ENCODE measurements around the gene LGI2.
"Not testable (repeated sequence)": the region's sequence is repeated elsewhere in the genome, so short reads cannot be mapped to it uniquely, and the experiment has no call there.

The LGI2 gene

DNA sequence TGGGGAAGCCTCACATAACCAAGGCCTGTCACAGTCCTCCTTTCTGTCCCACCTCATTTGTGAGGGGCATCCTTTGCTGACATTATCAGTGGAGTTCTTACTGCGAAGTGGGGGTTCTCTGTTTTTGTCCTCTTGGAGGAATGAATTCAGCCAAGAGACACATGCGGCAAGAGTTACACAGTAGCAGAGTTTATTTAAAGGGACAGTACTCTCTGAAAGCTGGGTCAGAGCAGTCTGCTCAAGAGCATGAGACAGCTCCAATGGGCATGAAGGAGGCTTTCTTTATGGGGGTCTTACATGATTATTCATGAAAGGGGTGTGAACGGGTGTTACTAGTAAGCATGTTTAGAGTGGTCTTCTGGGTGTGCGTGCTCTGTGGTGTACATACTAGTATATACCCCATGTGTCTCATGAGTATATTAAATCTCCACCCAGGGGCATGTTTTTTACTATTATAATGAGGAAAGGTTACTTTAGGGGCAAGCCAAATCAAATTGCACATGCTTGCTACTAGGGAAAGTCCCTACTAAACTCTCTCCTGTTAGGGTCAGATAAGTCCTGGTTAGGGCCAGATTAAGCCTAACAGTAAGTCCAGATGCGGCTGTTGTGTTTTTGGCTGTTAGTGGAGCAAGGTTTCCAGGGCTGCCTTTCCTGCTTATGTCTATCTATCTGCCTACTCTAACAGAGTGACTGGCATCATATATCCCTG, 19.8 kb upstream of the LGI2 start:
- no peak for DNase-seq

DNA sequence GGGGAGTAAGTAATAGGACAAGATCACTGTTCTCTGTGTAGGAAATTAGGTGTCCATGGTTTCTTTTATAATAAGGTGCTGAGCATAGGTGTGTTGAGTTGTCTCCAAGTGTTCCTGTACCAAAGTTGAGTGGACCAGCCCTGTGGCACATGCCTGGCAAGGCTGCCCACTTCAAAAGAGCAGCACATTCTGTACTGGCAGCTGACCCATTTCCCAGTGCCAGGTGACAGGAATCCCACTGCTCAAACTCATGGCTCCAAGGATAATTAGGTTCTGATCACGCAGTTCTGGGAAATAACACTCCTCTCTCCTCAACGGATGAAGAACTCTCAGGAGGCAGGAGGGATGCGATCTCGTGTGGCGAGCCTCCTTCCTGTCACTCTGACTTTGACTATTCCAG, 12.8 kb upstream of the LGI2 start:
- no peak for DNase-seq

- no peak for DNase-seq
Measured at GRCh38 chr4:25033526-25033925, 2.8 kb upstream of the LGI2 start.

DNA sequence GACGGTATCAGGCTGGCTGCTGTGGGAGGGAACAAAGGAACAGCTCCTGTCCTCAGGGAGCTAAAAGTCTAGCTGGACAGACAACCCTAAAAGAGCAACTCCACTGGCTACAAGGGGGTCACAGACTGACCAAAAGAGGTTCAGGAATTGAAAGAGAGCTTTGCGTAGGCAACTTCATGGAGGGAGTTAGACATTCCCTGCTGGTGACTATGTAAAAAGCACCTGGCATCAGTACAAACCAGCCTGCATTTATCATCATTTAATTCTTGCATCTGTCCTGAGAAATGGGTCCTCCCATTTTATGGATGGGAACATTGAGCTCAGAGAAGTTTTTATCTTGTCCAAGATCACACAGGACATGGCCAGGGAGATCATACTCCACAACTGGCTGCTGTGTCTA, 1.4 kb upstream of the LGI2 start:
- DNase-seq, result no peak

DNA sequence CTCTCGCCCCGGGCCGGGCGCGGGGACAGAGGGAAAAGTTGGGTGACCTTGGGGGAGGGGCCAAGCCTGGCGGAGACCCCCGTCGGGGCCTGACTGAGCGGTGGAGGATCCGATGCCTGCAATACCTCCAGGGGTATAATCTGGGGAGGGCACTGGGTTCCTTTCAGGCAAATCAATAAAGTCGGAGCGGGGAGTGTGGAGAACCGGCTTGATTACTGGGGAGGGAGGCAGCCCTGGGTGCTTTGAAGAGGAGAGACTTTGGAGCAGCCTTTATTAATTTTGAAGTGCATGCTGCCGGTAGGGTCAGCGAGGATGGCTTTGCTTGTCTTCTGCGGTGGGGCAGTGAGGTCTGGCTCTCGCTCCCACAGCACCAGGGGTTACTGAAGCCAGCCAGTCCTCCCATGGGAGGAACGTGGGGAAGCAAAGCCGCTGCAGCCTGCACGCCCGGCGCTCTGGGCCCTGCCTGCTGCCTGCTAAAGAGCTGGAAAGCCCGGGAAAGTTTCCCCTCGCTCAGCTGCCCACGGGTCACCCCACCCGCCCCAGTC, 403 bp upstream of the LGI2 start:
- no peak for DNase-seq

- DNase-seq, result no peak
Measured at GRCh38 chr4:25029479-25030276, 1.1 kb downstream of the LGI2 start.

- DNase-seq, result no peak
Measured at GRCh38 chr4:25028851-25029250, 1.9 kb downstream of the LGI2 start.

DNA sequence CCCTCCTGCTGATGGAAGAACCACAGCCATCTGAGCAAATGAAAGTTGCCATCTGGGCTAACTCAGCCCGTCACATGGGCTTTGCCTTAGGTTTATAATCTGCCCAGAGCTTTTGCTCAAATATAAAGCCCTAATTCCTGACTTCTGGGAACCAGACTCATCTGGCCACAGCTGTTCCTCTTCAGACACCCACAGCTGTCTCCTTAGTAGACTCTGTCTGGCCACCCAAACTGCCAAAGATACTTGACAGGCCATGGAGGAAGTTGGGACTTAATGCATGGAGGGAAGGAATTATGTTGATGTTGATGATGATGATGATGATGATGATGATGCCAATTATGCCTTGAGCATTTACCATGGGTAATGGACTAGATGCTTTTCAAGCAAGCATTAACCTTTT, 8.0 kb downstream of the LGI2 start:
- DNase-seq, result no peak

- DNase-seq, result no peak
Measured at GRCh38 chr4:25021216-25021615, 9.5 kb downstream of the LGI2 start.

DNA sequence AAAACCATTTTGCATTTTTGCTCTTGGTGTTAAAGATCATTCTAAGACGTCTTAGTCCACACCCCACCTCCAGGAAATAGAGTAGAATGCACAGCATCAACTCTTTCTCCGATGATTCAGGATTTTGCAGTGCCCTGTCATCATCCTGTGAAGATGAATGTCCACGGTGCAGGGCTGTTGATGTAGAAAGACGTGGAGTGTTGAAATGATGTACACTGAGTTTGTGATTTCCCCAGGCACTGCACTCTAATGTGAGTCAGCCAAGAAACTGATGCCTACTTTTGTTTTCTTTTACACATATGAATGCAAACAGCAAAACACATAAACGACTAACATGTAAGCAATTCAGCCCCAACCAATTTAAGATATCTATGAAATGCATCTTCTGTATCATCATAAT, 10.5 kb downstream of the LGI2 start:
- no peak for DNase-seq

GRCh38 chr4:25019501-25019900, 11.2 kb downstream of the LGI2 start:
- DNase-seq, result no peak

DNA sequence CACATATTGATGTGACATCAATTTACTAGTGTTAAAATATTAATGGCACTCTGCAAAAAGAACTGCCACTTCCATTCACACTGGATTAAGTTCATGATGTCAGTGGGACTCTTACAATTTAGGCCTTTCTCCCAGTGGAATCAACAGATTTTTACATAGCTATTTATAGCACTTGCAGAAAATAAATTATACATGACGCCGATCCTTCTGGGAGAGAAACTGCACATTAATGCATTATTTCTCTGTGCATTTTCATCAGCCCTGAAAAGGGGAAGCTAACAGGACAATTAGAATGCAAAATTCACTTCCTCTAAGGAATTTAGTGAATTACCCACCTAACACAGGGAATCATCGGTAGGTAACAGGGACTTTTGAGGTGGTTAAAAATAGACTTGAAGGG, 15.7 kb downstream of the LGI2 start:
- DNase-seq, result no peak

GRCh38 chr4:25014662-25014983, 16.1 kb downstream of the LGI2 start:
- not testable (repeated sequence) for DNase-seq

DNA sequence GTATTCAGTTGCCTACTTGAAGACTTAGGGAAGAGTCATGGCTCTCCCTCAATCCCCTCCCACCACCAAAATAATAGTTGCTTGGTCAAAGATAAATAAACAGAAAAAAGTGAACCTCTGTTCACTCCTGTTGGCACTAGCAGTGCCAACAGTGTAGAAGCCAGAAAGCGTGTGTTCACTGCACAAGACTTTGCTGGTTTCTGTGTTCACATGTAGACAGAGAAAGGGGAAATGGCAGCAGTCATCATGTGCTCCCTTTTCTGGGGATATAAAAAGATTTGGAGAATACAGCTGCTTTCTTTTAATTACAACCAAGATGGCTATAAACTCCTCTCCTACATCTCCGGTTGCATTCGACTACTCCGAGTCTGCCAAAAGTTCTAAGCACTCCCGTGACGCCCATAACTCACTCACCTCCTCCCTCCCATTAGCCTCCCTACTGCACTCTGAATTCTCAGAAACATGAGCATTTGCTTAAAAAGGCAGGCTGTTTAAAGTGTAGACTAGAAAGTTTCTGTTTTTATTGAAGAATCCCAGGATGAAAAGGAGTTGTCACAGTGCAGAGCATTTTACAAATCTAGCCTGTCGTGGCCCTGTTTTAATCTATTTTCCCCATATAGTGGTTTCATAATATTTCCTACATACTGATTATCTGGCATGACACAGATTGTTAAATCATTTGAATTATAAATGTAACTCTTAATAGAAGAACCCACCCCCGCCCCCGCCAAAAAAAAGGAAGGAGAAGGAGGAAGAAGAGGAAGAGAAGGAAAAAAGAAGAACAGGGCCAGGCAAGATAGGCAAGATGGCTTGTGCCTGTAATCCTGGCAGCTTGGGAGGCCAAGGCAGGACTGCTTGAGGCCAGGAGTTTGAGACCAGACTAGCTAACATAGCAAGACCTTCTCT, 16.7 kb downstream of the LGI2 start:
- no peak for DNase-seq

DNA sequence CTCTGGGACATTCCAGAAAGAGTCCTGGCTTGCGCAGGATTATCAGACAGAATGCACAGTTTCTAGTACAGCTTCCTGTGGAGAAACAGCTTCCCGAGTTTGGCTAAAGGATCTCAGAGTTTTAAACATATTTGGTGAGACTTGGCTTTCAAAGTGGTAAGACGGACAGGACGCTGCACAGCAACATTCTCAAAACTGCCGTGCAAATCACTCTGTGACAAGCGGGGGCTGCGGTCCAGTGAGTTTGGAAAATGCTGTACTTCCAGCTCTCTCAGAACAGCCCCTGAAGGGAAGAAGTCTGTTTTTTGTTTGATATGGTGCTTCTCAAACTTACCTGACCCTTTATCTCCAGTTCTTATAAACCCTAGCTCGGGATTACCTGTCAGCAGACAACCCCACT, 18.1 kb downstream of the LGI2 start:
- no peak for DNase-seq

GRCh38 chr4:25011135-25011866, 19.4 kb downstream of the LGI2 start:
- DNase-seq, result no peak

DNA sequence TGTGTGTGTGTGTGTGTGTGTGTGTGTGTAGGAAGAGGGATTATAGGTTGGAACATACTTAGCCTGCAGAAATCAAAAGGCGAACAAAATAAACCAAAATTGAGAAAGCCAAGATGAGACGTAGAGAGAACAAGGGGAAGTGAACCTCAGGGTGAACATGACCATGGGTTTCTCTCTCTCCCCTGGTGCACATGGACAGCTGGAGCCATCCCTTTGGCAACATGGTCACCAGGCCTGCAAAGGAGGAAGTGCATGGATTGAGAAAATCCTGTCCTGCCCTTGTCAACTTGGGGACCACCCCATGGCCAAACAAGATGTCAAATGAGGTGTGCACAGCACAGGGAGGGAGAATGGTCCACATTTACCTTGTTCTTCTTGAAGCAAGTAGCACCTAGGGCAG, 23.1 kb downstream of the LGI2 start:
- DNase-seq, result no peak

DNA sequence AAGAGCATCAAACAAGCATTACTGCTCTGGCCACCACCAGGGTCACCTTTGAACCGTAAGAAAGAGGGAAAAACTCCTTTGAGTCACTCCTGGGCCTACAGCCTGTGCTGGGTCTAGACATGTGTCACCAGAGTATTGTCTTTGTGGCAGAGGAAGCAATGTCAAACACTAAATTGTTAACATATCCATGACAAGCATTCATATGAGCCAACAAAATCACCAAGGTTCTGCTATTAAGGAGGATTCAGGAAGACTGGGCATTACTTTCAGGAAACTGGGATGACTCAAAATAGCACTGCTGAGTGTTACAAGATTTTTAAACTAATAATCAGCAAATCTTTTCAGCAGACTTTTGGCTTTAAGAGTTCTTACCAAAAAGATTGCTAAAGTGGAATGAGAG, 28.1 kb downstream of the LGI2 start:
- no peak for DNase-seq

GRCh38 chr4:25001509-25001908, 29.2 kb downstream of the LGI2 start:
- no peak for DNase-seq

GRCh38 chr4:25000639-25001038, 30.1 kb downstream of the LGI2 start:
- no peak for DNase-seq

DNA sequence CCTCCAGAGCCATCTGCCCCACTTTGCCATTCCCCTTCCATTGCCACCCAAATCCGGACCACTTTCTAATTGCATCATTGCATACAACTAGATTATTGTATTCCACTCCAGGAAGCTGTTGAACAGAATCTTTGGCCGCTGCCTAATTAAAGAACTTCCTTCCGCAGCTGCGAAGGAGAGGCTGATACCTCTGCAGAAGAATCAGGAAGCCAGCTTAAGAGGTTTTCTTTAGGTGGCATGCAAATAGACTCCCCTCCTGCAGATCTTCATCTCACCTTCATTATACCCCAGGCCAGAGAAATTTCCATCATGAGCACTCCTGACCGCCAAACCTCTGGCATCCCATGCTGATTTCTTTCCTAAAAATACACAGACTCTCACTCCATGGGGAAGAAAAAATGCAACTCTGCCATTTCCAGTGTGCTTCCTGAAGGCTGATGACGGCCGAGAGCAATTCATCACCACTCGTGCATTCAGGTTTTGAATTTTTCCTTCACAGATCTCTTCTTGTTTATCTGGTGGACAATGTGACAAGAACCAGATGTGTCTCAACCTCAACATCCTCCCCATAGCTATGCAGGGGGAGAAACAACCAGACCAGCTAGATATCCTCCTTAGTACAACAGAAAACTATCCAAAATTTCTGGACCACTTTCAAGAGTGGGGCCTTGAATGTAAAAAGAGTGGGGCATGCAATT, 31.2 kb downstream of the LGI2 start:
- DNase-seq, result no peak

DNA sequence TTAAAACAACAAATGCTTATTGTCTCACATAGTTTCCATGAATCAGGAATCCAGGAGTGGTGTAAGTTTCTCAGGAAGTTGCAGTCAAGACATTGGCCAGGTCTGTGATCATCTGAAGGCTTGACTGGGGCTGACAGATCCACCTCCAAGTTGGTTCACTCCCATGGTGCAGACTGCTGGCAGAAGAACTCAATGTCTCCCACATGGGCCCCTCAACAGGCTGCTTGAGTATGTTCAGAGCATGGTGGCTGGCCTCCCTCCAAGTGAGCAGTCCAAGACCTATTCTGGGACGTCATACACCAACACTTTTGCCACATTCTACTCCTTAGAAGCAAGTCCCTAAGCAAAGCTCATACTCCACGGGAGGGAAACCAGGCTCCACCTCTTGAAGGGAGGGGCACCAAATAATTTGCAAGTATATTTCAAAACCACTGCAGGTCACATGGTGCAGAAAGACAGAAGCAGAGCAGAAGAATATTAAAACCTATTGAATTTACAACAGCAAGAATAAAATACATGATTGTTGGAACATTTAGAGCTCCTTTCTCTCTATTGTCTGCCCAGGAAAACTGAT, 35.3 kb downstream of the LGI2 start:
- DNase-seq, result no peak

All from stimulated activated naive CD4-positive, alpha-beta T cell (primary cell).